Skeletal muscle tissue (tissue), 4 donors: ENCODE measurements around the gene SSTR1. TPM values are rescaled to one million over a fixed set of nuclear protein-coding genes. Genes with fewer than 3 reads are reported as not detected.

Source experiments
- H3K27ac ChIP-seq: one replicate; pipeline ENCODE4 v1.7.0; 2013; ENCODE audit warnings: mild to moderate bottlenecking, low read depth, low read length, inconsistent platforms
- H3K27me3 ChIP-seq, 3 donors: one replicate each; pipeline ENCODE4 v1.7.0; 2013; ENCODE audit warnings: low read length in 3 of 3; ENCODE audit not compliant: control insufficient read depth in 3 of 3, insufficient read depth in 3 of 3
- H3K36me3 ChIP-seq, 3 donors: one replicate each; pipeline ENCODE4 v1.7.0; 2013; ENCODE audit warnings: low read length in 3 of 3; ENCODE audit not compliant: control insufficient read depth in 3 of 3, insufficient read depth in 3 of 3
- H3K4me1 ChIP-seq, 3 donors: one replicate each; pipeline ENCODE4 v1.7.0; 2013; ENCODE audit warnings: low read length in 3 of 3, mild to moderate bottlenecking in 3 of 3; ENCODE audit not compliant: control insufficient read depth in 3 of 3, insufficient read depth in 3 of 3
- H3K4me3 ChIP-seq, 3 donors: one replicate each; pipeline ENCODE4 v1.7.0; 2013; ENCODE audit warnings: low read length in 3 of 3
- H3K9ac ChIP-seq, 3 donors: one replicate each; pipeline ENCODE4 v1.7.0; 2013; ENCODE audit warnings: low read length in 3 of 3, mild to moderate bottlenecking in 3 of 3, moderate library complexity in 2 of 3, low read depth in 1 of 3
- H3K9me3 ChIP-seq, 3 donors: one replicate each; pipeline ENCODE4 v1.7.0; 2013; ENCODE audit warnings: low read length in 3 of 3; ENCODE audit not compliant: control insufficient read depth in 3 of 3
- total RNA-seq: library from RNA; depleted of rRNA; stranded (reverse); fragments of >200 nt; gene quantifications from one replicate; pipeline ENCODE4 v1.2.3, GENCODE V29; 2014
- donor health status: Osteomylitis.

SSTR1 gene
- total RNA-seq, 1 donor from 2014 or later = under 0.01 TPM

DNA sequence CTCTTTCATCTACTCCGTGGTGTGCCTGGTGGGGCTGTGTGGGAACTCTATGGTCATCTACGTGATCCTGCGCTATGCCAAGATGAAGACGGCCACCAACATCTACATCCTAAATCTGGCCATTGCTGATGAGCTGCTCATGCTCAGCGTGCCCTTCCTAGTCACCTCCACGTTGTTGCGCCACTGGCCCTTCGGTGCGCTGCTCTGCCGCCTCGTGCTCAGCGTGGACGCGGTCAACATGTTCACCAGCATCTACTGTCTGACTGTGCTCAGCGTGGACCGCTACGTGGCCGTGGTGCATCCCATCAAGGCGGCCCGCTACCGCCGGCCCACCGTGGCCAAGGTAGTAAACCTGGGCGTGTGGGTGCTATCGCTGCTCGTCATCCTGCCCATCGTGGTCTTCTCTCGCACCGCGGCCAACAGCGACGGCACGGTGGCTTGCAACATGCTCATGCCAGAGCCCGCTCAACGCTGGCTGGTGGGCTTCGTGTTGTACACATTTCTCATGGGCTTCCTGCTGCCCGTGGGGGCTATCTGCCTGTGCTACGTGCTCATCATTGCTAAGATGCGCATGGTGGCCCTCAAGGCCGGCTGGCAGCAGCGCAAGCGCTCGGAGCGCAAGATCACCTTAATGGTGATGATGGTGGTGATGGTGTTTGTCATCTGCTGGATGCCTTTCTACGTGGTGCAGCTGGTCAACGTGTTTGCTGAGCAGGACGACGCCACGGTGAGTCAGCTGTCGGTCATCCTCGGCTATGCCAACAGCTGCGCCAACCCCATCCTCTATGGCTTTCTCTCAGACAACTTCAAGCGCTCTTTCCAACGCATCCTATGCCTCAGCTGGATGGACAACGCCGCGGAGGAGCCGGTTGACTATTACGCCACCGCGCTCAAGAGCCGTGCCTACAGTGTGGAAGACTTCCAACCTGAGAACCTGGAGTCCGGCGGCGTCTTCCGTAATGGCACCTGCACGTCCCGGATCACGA is 2.2 kb downstream of the SSTR1 start:
- no peaks in the 10 kb centered on the region for H3K36me3 ChIP-seq
- H3K9me3 ChIP-seq = no peaks in the 10 kb centered on the region
- H3K27ac ChIP-seq = no peak overlapping the region
- peaks cover 29 to 39% (median 29%) of the 10 kb centered on the region in 3 donors for H3K4me1 ChIP-seq
- H3K27me3 ChIP-seq = peaks cover 31 to 39% (median 36%) of the 10 kb centered on the region in 3 donors
- H3K4me3 ChIP-seq = peak overlapping the region; percentile 54 to 76 (median 74)
- H3K9ac ChIP-seq = peak overlapping the region in 1 of 3 donors; percentile 50

DNA sequence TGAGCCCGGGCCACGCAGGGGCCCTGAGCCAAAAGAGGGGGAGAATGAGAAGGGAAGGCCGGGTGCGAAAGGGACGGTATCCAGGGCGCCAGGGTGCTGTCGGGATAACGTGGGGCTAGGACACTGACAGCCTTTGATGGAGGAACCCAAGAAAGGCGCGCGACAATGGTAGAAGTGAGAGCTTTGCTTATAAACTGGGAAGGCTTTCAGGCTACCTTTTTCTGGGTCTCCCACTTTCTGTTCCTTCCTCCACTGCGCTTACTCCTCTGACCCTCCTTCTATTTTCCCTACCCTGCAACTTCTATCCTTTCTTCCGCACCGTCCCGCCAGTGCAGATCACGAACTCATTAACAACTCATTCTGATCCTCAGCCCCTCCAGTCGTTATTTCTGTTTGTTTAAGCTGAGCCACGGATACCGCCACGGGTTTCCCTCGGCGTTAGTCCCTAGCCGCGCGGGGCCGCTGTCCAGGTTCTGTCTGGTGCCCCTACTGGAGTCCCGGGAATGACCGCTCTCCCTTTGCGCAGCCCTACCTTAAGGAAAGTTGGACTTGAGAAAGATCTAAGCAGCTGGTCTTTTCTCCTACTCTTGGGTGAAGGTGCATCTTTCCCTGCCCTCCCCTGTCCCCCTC is 3.0 kb downstream of the SSTR1 start:
- peak overlapping the region in 1 of 3 donors; percentile 50 for H3K9ac ChIP-seq
- H3K9me3 ChIP-seq = no peaks in the 10 kb centered on the region
- H3K36me3 ChIP-seq = no peaks in the 10 kb centered on the region
- H3K27ac ChIP-seq = no peak overlapping the region
- H3K4me1 ChIP-seq = peaks cover 29 to 39% (median 29%) of the 10 kb centered on the region in 3 donors
- H3K4me3 ChIP-seq = peak overlapping the region; percentile 54 to 76 (median 74)
- peaks cover 31 to 39% (median 36%) of the 10 kb centered on the region in 3 donors for H3K27me3 ChIP-seq

GRCh38 chr14:38211255-38211735 is 3.6 kb downstream of the SSTR1 start:
- Histone ChIP-seq H3K4me3 (peak overlapping the region in 2 of 3 donors; percentile 74 to 76), H3K4me1 (peaks cover 29 to 39% (median 29%) of the 10 kb centered on the region in 3 donors), H3K9me3 (no peaks in the 10 kb centered on the region), H3K36me3 (no peaks in the 10 kb centered on the region), H3K27ac (no peak overlapping the region), H3K27me3 (peaks cover 31 to 39% (median 36%) of the 10 kb centered on the region in 3 donors), H3K9ac (peak overlapping the region in 1 of 3 donors; percentile 9)

DNA sequence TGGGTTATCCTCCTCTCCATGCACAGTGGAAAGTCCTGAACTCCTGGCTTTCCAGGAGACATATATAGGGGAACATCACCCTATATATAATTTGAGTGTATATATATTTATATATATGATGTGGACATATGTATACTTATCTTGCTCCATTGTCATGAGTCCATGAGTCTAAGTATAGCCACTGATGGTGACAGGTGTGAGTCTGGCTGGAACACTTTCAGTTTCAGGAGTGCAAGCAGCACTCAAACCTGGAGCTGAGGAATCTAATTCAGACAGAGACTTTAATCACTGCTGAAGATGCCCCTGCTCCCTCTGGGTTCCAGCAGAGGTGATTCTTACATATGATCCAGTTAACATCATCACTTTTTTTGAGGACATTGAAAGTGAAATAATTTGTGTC is 4.4 kb downstream of the SSTR1 start:
- Histone ChIP-seq H3K9me3 (no peaks in the 10 kb centered on the region), H3K27ac (no peak overlapping the region), H3K27me3 (peaks cover 31 to 39% (median 36%) of the 10 kb centered on the region in 3 donors), H3K4me1 (peaks cover 29 to 39% (median 29%) of the 10 kb centered on the region in 3 donors), H3K4me3 (no peak overlapping the region), H3K9ac (no peak overlapping the region), H3K36me3 (no peaks in the 10 kb centered on the region)

GRCh38 chr14:38213001-38213400 is 5.3 kb downstream of the SSTR1 start:
- H3K4me3 ChIP-seq = no peak overlapping the region
- peaks cover 25 to 33% (median 26%) of the 10 kb centered on the region in 3 donors for H3K4me1 ChIP-seq
- no peaks in the 10 kb centered on the region for H3K9me3 ChIP-seq
- no peak overlapping the region for H3K27ac ChIP-seq
- no peak overlapping the region for H3K9ac ChIP-seq
- peaks cover 27 to 34% (median 33%) of the 10 kb centered on the region in 3 donors for H3K27me3 ChIP-seq
- no peaks in the 10 kb centered on the region for H3K36me3 ChIP-seq

- H3K4me1 ChIP-seq = no peaks in the 10 kb centered on the region
- H3K9me3 ChIP-seq = no peaks in the 10 kb centered on the region
- H3K27ac ChIP-seq = no peak overlapping the region
- no peaks in the 10 kb centered on the region for H3K27me3 ChIP-seq
- H3K36me3 ChIP-seq = no peaks in the 10 kb centered on the region
- H3K9ac ChIP-seq = no peak overlapping the region
- no peak overlapping the region for H3K4me3 ChIP-seq
These were observed 9.8 kb downstream of the SSTR1 start for GRCh38 chr14:38217553-38217952.

GRCh38 chr14:38221077-38221476 is 13.4 kb downstream of the SSTR1 start:
- Histone ChIP-seq H3K4me3 (no peak overlapping the region), H3K27me3 (no peaks in the 10 kb centered on the region), H3K9me3 (no peaks in the 10 kb centered on the region), H3K36me3 (no peaks in the 10 kb centered on the region), H3K4me1 (no peaks in the 10 kb centered on the region), H3K9ac (no peak overlapping the region), H3K27ac (no peak overlapping the region)

GRCh38 chr14:38224338-38224737 is 16.6 kb downstream of the SSTR1 start:
- H3K27me3 ChIP-seq = no peaks in the 10 kb centered on the region
- no peak overlapping the region for H3K4me3 ChIP-seq
- H3K9ac ChIP-seq = no peak overlapping the region
- H3K27ac ChIP-seq = no peak overlapping the region
- no peaks in the 10 kb centered on the region for H3K4me1 ChIP-seq
- no peaks in the 10 kb centered on the region for H3K9me3 ChIP-seq
- H3K36me3 ChIP-seq = no peaks in the 10 kb centered on the region

- no peak overlapping the region for H3K9ac ChIP-seq
- no peak overlapping the region for H3K27ac ChIP-seq
- H3K36me3 ChIP-seq = no peaks in the 10 kb centered on the region
- H3K4me1 ChIP-seq = no peaks in the 10 kb centered on the region
- H3K9me3 ChIP-seq = peaks cover 0 to 3% (median 0%) of the 10 kb centered on the region in 3 donors
- no peaks in the 10 kb centered on the region for H3K27me3 ChIP-seq
- H3K4me3 ChIP-seq = no peak overlapping the region
These were observed 18.2 kb downstream of the SSTR1 start for GRCh38 chr14:38225946-38226345.
